GM12865 (cell line): Measurements from ENCODE around the gene SDC1.
A peak's percentile ranks its signal among the peaks of the same experiment; 100 is the strongest.

Experiments used
- DNase-seq: peaks from one replicate; pipeline ENCODE4 v3.0.0; 2010; ENCODE audit warnings: low read depth
- H3K4me3 ChIP-seq: 2 replicates; pipeline ENCODE4 v1.5.1; 2011; ENCODE audit warnings: mild to moderate bottlenecking, low read depth, low read length, control low read depth
- TF ChIP-seq, protein P1 (sequence below): IDR thresholded peaks from 2 replicates; pipeline ENCODE4 v1.5.1; 2011; ENCODE audit warnings: low read length, control low read depth, low read depth, inconsistent platforms; ENCODE audit not compliant: insufficient read depth; ENCODE audit errors: missing control alignments

SDC1 gene

DNA sequence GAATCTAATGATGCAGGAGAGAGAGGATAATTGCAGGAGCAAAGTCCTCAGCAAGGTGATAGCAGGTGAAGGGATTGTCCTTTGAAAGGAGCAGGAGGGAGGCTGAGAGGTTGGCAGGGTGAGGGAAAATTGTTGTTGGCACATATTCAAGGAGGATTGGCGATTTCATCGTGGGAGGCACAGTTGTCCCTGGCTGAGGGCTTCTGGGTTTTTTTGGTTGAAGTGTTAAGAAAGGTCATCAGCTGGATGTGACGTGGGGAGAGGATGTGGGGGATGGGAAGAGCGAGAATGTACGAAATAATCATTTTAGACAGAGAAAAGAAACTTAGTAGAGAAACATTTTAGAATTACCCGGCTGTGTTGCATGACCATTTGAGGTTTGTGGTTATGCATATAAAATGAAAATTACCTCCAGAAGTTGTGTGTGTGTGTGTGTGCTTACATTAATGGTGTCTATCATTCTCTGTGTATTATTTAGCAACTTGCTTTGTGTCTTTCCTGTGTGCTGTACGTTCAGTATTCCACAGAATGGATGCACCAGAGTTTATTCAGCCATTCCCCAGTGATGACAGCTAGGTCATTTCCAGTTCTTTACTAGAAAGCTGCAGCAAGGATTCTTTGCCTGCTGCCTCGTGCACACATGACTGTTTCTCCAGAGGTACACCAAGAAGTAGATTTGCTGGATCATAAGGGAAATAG is 67.6 kb downstream of the SDC1 start:
- TF ChIP-seq, protein P1, sequence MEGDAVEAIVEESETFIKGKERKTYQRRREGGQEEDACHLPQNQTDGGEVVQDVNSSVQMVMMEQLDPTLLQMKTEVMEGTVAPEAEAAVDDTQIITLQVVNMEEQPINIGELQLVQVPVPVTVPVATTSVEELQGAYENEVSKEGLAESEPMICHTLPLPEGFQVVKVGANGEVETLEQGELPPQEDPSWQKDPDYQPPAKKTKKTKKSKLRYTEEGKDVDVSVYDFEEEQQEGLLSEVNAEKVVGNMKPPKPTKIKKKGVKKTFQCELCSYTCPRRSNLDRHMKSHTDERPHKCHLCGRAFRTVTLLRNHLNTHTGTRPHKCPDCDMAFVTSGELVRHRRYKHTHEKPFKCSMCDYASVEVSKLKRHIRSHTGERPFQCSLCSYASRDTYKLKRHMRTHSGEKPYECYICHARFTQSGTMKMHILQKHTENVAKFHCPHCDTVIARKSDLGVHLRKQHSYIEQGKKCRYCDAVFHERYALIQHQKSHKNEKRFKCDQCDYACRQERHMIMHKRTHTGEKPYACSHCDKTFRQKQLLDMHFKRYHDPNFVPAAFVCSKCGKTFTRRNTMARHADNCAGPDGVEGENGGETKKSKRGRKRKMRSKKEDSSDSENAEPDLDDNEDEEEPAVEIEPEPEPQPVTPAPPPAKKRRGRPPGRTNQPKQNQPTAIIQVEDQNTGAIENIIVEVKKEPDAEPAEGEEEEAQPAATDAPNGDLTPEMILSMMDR: no peak
- H3K4me3 ChIP-seq: peak overlapping the region; percentile 10; the same call in 1 of the 2 replicates
- peak; percentile 69 for DNase-seq

DNA sequence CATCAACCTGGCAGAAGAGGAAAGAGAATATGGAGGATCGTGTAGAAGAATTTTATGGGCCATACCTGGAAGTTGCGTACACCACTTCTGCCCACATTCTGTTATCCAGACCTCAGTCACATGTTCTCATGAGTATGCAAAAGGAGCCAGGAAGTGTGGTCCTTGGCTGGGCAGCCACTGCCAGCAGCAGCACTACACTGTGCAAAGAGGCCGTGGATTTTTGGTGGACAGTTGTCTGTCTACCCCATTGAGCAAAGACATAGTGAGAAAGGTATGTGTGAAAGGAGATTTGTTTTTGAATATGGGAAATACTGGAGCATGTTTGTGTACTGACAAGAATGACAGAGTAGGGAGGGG is 68.1 kb downstream of the SDC1 start:
- H3K4me3 ChIP-seq: peak overlapping the region; percentile 10; the same call in 1 of the 2 replicates
- TF ChIP-seq, protein P1: no peak

DNA sequence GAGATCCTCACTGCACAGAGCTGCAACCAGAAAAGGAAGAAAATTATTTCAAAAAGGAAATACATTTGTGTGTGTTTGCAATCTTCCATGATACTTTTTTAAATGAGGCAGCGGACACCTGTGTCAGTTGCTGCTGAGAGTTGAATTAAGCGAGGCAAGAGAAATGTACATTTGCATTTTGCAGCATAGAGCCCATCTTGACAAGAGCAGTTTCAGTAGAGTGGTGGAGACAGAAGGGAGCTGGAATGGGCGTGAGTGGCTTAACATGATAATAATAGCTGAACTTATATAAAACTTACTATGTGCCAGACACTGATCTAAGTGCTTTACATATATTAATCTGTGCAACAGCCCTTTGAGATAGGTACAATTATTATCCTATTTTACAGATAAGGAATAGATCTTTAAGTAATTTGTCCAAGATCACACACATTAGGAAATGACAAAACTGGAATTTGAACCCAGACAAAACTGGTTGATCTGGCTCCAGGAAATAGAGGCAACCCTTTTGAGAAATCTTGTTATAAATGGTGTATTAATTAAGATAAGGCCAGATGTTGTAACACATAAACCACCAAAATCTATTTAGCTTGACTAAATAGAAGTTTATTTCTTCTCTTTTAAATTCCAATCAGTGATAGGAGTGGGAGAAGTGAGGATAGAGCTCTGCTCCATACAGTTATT is 68.7 kb downstream of the SDC1 start:
- DNase-seq: no peak
- TF ChIP-seq, protein P1: no peak
- no peak overlapping the region for H3K4me3 ChIP-seq

More for the DNA sequence above, 68.1 kb downstream of the SDC1 start:
- DNase-seq: no peak

DNA sequence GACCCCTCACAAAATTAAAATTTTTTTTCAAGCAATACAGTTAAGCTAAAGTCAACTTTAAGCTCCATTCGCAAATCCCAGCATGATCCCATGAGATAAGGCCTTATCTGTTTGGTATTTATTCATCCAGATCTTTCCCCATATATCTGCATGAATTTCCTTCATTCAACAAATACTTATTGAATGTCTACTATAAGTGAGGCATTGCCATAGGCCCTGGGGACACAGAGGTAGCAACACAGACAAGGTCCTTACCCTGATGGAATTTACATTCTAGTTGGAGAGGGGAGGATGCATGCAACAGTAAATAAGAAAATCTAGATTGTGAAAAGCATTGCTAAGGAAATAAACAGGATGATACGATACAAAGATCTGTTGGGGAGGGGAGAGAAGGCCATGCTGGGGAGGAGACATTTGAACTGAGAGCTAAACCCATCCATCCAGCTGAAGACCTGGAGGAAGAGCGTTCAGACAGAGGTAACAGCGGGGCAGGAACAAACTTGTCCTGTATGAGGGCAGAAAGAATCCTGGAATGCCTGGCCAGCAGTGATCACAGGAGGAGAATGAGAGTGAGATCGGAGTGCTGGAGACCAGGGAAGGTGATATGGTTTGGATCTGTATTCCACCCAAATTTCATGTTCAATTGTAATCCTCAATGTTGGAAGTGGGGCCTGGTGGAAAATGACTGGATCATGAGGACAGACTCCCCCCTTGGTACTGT is 71.6 kb downstream of the SDC1 start:
- DNase-seq: no peak
- TF ChIP-seq, protein P1: no peak
- H3K4me3 ChIP-seq: no peak overlapping the region

DNA sequence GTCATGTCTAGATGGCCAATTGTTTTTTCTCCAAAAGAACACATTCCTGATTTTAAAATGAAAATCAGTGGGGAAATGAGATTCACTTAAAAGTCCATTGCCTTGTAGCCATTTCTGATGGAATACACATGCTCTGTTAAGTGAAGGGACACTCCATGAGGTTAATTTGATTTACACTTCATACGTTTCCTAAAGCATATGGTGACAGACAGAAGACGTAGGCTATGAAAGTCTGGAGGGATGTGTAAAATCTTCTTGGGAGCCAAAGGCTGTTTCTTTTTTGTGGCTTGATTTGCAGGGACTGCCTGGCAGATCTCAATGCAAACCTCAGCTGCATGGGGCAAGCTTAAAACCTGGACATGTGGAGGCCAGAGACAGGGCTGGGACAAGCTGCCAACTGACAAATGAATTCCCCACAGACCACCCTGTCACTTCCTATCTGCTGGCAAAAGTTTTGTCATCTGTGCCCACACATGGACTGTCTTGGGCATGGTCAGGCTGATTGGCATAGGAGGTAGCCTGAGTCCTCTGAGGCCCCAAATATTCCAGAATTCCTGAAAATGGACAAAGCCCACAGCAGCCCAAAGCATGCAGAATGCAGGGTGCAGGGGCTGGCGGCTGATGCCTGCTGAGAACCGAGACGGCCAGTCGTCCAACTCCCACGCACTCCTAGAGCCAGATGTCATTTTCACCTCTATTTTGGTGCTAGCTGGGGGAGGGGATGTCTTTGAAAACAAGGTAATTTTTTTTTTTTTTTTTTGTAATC is 73.9 kb downstream of the SDC1 start:
- no peak overlapping the region for H3K4me3 ChIP-seq
- TF ChIP-seq, protein P1: no peak
- peak; percentile 71 for DNase-seq
